Measurements from ENCODE around the gene UBE2U.

The UBE2U gene

GRCh38 chr1:64203420-64203819 is at the start of gene UBE2U:
Gene UBE2U (plus strand): TSS chr1:64203623. CDS start chr1:64204051, 428 bp downstream.
- no peak for DNase-seq

GRCh38 chr1:64155278-64155677 is 48.1 kb upstream of the UBE2U start:
- no peak for DNase-seq

- no peak for DNase-seq
Measured at GRCh38 chr1:64161357-64161941, 42.0 kb upstream of the UBE2U start.

- no peak for DNase-seq
Measured at GRCh38 chr1:64162151-64162550, 41.3 kb upstream of the UBE2U start.

GRCh38 chr1:64162804-64163203 is 40.6 kb upstream of the UBE2U start:
- no peak for DNase-seq

GRCh38 chr1:64163431-64163830 is 40.0 kb upstream of the UBE2U start:
- DNase-seq, result no peak

GRCh38 chr1:64163970-64164369 is 39.5 kb upstream of the UBE2U start:
- DNase-seq, result no peak

GRCh38 chr1:64166629-64167028 is 36.8 kb upstream of the UBE2U start:
- no peak for DNase-seq

GRCh38 chr1:64167176-64167575 is 36.2 kb upstream of the UBE2U start:
- DNase-seq, result no peak

GRCh38 chr1:64171246-64171645 is 32.2 kb upstream of the UBE2U start:
- no peak for DNase-seq

- DNase-seq, result no peak
Measured at GRCh38 chr1:64171797-64172281, 31.6 kb upstream of the UBE2U start.

- no peak for DNase-seq
Measured at GRCh38 chr1:64172458-64172983, 30.9 kb upstream of the UBE2U start.

- no peak for DNase-seq
Measured at GRCh38 chr1:64173336-64173940, 30.0 kb upstream of the UBE2U start.

GRCh38 chr1:64175639-64176038 is 27.8 kb upstream of the UBE2U start:
- DNase-seq, result no peak

GRCh38 chr1:64176659-64177058 is 26.8 kb upstream of the UBE2U start:
- DNase-seq, result no peak

GRCh38 chr1:64179588-64179987 is 23.8 kb upstream of the UBE2U start:
- DNase-seq, result no peak

GRCh38 chr1:64182207-64182606 is 21.2 kb upstream of the UBE2U start:
- no peak for DNase-seq

- no peak for DNase-seq
Measured at GRCh38 chr1:64183395-64184002, 19.9 kb upstream of the UBE2U start.

GRCh38 chr1:64184003-64184440 is 19.4 kb upstream of the UBE2U start:
- no peak for DNase-seq

- no peak for DNase-seq
Measured at GRCh38 chr1:64186138-64186897, 17.1 kb upstream of the UBE2U start.

GRCh38 chr1:64186898-64187280 is 16.5 kb upstream of the UBE2U start:
- DNase-seq, result no peak

- DNase-seq, result no peak
Measured at GRCh38 chr1:64187646-64188045, 15.8 kb upstream of the UBE2U start.

- DNase-seq, result no peak
Measured at GRCh38 chr1:64192290-64192689, 11.1 kb upstream of the UBE2U start.
